ENCODE measurements around the gene DPAGT1. TPM values are rescaled to one million over a fixed set of nuclear protein-coding genes. Genes with fewer than 3 reads are reported as not detected.

The DPAGT1 gene
- total and polyA plus RNA-seq, 2 of the 8 experiments (the other 6 are each of a cell fraction or from before 2014, with no cell fraction given) = 59.8 to 236 TPM

GRCh38 chr11:119062779-119063178, 38.9 kb downstream of the DPAGT1 start:
- no peak overlapping the region for H2BK15ac ChIP-seq (ENCODE audit: low read length)
- no peak overlapping the region for H2AFZ ChIP-seq (ENCODE audit: low read length)
- H2BK12ac ChIP-seq (ENCODE audit: low read depth, low read length) = no peak overlapping the region
- H3K79me2 ChIP-seq (ENCODE audit: control insufficient read depth in 1 of 2, insufficient read depth in 2 of 2, low read length in 2 of 2) = peaks cover 0 to under 1% of the 10 kb centered on the region in 2 experiments; a peak in 1 of 4 replicates
- H2BK20ac ChIP-seq (ENCODE audit: low read length) = no peak overlapping the region
- H3K36me3 ChIP-seq (ENCODE audit: control insufficient read depth in 2 of 4, insufficient read depth in 4 of 4, low read length in 3 of 4) = no peaks in the 10 kb centered on the region
- no peak overlapping the region for H2AK5ac ChIP-seq (ENCODE audit: low read depth, low read length)
- no peak for FAIRE-seq
- no peak overlapping the region for H3K23ac ChIP-seq (ENCODE audit: insufficient read length)
- H3K79me1 ChIP-seq (ENCODE audit: low read depth, low read length) = no peaks in the 10 kb centered on the region
- H3K9ac ChIP-seq (replicated peaks in 1 of 4; ENCODE audit: extremely low read depth in 1 of 4, low read depth in 3 of 4, low read length in 3 of 4) = no peak overlapping the region
- no peak overlapping the region for H3K18ac ChIP-seq (ENCODE audit: extremely low read depth, low read length)
- no peaks in the 10 kb centered on the region for H3K23me2 ChIP-seq (ENCODE audit: low read depth, low read length)
- H3K56ac ChIP-seq (replicated peaks; ENCODE audit: insufficient read length, low read depth, low read length) = no peak overlapping the region
- no peak for DNase-seq (ENCODE audit: low read depth in 1 of 2, low spot score in 2 of 2)
- H3K4me2 ChIP-seq (ENCODE audit: insufficient read depth in 1 of 2, low read depth in 2 of 2, low read length in 2 of 2) = no peak overlapping the region
- TF ChIP-seq SIX5 (IDR thresholded peaks at IDR 0.05; ENCODE audit: low read depth, low read length) = no peak
- TF ChIP-seq RFX5 (IDR thresholded peaks at IDR 0.05; ENCODE audit: borderline replicate concordance, low read depth, low read length) = no peak
- TF ChIP-seq SRF (IDR thresholded peaks at IDR 0.05; ENCODE audit: low read depth, low read length) = no peak
- TF ChIP-seq TEAD4 (IDR thresholded peaks at IDR 0.05; ENCODE audit: low read depth, low read length) = no peak
- no peak for TF ChIP-seq CBX8 (IDR thresholded peaks at IDR 0.05; ENCODE audit: borderline replicate concordance, low read depth, low read length)
- no peak for TF ChIP-seq YY1 (IDR thresholded peaks at IDR 0.05; ENCODE audit: low read depth, low read length)
- no peak for TF ChIP-seq TAF7 (optimal IDR thresholded peaks at IDR 0.05; ENCODE audit: borderline replicate concordance, low read depth, low read length)
- TF ChIP-seq EGR1 (IDR thresholded peaks at IDR 0.05; ENCODE audit: borderline replicate concordance, low read depth, low read length) = no peak
- no peak for TF ChIP-seq POLR2A (IDR thresholded peaks at IDR 0.05; ENCODE audit: control extremely low read depth in 1 of 2, low read depth in 2 of 2, low read length in 2 of 2)
- no peak for TF ChIP-seq KDM1A (IDR thresholded peaks at IDR 0.05; ENCODE audit: borderline replicate concordance, low read length)
- no peak for TF ChIP-seq SP1 (IDR thresholded peaks at IDR 0.05; ENCODE audit: low read depth, low read length)
- TF ChIP-seq FOSL1 (IDR thresholded peaks at IDR 0.05; ENCODE audit: insufficient read depth, low read depth, low read length) = no peak
- H4K20me1 ChIP-seq (replicated peaks in 1 of 2; ENCODE audit: control insufficient read depth in 1 of 2, insufficient read depth in 2 of 2, low read length in 2 of 2) = no peaks in the 10 kb centered on the region
- ChIA-PET POLR2A (ENCODE audit: partially characterized antibody) (interaction anchor here (0.6 to 2.2 kb wide), 2 partner anchors 8 to 22 kb away, joined by 3 to 7 read pairs; partner anchors contain the start of gene HMBS), CTCF (ENCODE audit: partially characterized antibody) (interaction anchor here (0.7 to 1.9 kb wide), 7 partner anchors 11 to 510 kb away, joined by 3 to 7 read pairs (median 3); partner anchors contain the start of gene MCAM)
- no peak overlapping the region for H4K8ac ChIP-seq (ENCODE audit: extremely low read depth, insufficient read depth, low read length)
- no peaks in the 10 kb centered on the region; a peak in 1 of 4 replicates for H3K9me3 ChIP-seq (ENCODE audit: insufficient read depth in 2 of 2, low read depth in 1 of 2, low read length in 1 of 2)
- no peak overlapping the region for H3K4ac ChIP-seq (replicated peaks; ENCODE audit: insufficient read length, low read depth, low read length)
- H3K4me1 ChIP-seq (replicated peaks in 1 of 4; ENCODE audit: control insufficient read depth in 3 of 4, insufficient read depth in 4 of 4, low read length in 3 of 4) = peaks cover 0 to 3% (median under 1%) of the 10 kb centered on the region in 4 experiments; a peak in 3 of 7 replicates
- H3K14ac ChIP-seq (ENCODE audit: insufficient read length) = no peak overlapping the region
- H4K91ac ChIP-seq (replicated peaks; ENCODE audit: insufficient read length, low read length) = no peak overlapping the region
- no peak overlapping the region for H2BK5ac ChIP-seq (ENCODE audit: low read depth, low read length)
- H3K4me3 ChIP-seq (ENCODE audit: extremely low read depth in 1 of 4, insufficient read depth in 2 of 4, low read depth in 3 of 4, low read length in 4 of 4) = no peak overlapping the region
- 91% methylated on average over 5 of the region's 5 CpGs; no CpG with 5 or more reads in 1 of the 2 experiments for WGBS, 2 experiments (ENCODE audit: extremely low coverage in 1 of 2, insufficient coverage in 1 of 2, insufficient read length in 1 of 2, insufficient replicate concordance in 2 of 2, low coverage in 1 of 2, low lambda C conversion rate in 2 of 2, missing lambda C conversion rate in 1 of 2)
- H2BK120ac ChIP-seq (replicated peaks; ENCODE audit: low read depth, low read length) = no peak overlapping the region
- no peak overlapping the region for H4K5ac ChIP-seq (ENCODE audit: insufficient read length, low read depth, low read length)
- H3K27ac ChIP-seq (ENCODE audit: low read depth, low read length) = no peak overlapping the region
- no peaks in the 10 kb centered on the region for H3K27me3 ChIP-seq (replicated peaks in 1 of 4; ENCODE audit: control insufficient read depth in 3 of 4, extremely low read depth in 1 of 4, insufficient read depth in 3 of 4, low read length in 3 of 4)
